SK-N-SH treated with all-trans-retinoic acid at 6 μM for 48 hours (cell line): Measurements from ENCODE around the gene ARHGEF38.
"Not testable (repeated sequence)": the region's sequence is repeated elsewhere in the genome, so short reads cannot be mapped to it uniquely, and the experiment has no call there.

Experiments
- ATAC-seq: fragments of 200-7000 bp; cut with Tn5 transposase; 3 replicates; pipeline ENCODE4 v1.9.1; 2020; ENCODE audit warnings: mild to moderate bottlenecking, moderate library complexity
- ARNTL ChIP-seq: fragments of 450-650 bp; formaldehyde crosslinking; IDR thresholded peaks from 2 replicates; pipeline ENCODE4 v1.5.0; 2020; ENCODE audit warnings: low read depth, mild to moderate bottlenecking, moderate library complexity, borderline replicate concordance
- BACH2 ChIP-seq: fragments of 250-450 bp; sonication (Bioruptor Pico); IDR thresholded peaks from 2 replicates; pipeline ENCODE4 v1.9.0; 2021; ENCODE audit warnings: mild to moderate bottlenecking, borderline replicate concordance
- CSDC2 ChIP-seq: fragments of 250-450 bp; sonication (Bioruptor Pico); IDR thresholded peaks from 2 replicates; pipeline ENCODE4 v1.5.0; 2020; ENCODE audit warnings: mild to moderate bottlenecking, moderate library complexity
- ESRRG ChIP-seq: fragments of 250-450 bp; sonication (Bioruptor Pico); IDR thresholded peaks from 2 replicates; pipeline ENCODE4 v1.6.1; 2021; ENCODE audit warnings: mild to moderate bottlenecking
- GLIS3 ChIP-seq: fragments of 250-450 bp; sonication (Bioruptor Pico); IDR thresholded peaks from 2 replicates; pipeline ENCODE4 v1.5.0; 2020; ENCODE audit warnings: mild to moderate bottlenecking, moderate library complexity
- OSR1 ChIP-seq: fragments of 250-450 bp; sonication (Bioruptor Pico); IDR thresholded peaks from 2 replicates; pipeline ENCODE4 v1.8.0; 2022; ENCODE audit warnings: moderate library complexity, mild to moderate bottlenecking, inconsistent platforms
- PPARA ChIP-seq: fragments of 250-450 bp; sonication (Bioruptor Pico); IDR thresholded peaks from 2 replicates; pipeline ENCODE4 v1.5.0; 2020; ENCODE audit warnings: mild to moderate bottlenecking, borderline replicate concordance
- RARB ChIP-seq: fragments of 250-450 bp; sonication (Bioruptor Pico); IDR thresholded peaks from 2 replicates; pipeline ENCODE4 v1.8.0; 2021; ENCODE audit warnings: mild to moderate bottlenecking, moderate library complexity
- SNAI2 ChIP-seq: fragments of 250-450 bp; sonication (Bioruptor Pico); IDR thresholded peaks from 2 replicates; pipeline ENCODE4 v1.5.0; 2020; ENCODE audit warnings: mild to moderate bottlenecking, moderate library complexity
- TCF4 ChIP-seq: fragments of 250-450 bp; sonication (Bioruptor Pico); IDR thresholded peaks from 2 replicates; pipeline ENCODE4 v1.8.0; 2021; ENCODE audit warnings: mild to moderate bottlenecking, moderate library complexity, borderline replicate concordance
- TOX ChIP-seq: fragments of 250-450 bp; sonication (Bioruptor Pico); IDR thresholded peaks from 2 replicates; pipeline ENCODE4 v1.8.0; 2021; ENCODE audit warnings: mild to moderate bottlenecking, moderate library complexity, borderline replicate concordance
- ZC3H10 ChIP-seq: fragments of 250-450 bp; sonication (Bioruptor Pico); IDR thresholded peaks from 2 replicates; pipeline ENCODE4 v1.5.1; 2021; ENCODE audit warnings: mild to moderate bottlenecking, moderate library complexity
- ZFP3 ChIP-seq: fragments of 250-450 bp; sonication (Bioruptor Pico); IDR thresholded peaks from 2 replicates; pipeline ENCODE4 v1.5.0; 2020; ENCODE audit warnings: mild to moderate bottlenecking, moderate library complexity
- ZFP30 ChIP-seq: fragments of 450-650 bp; formaldehyde crosslinking; IDR thresholded peaks from 2 replicates; pipeline ENCODE4 v1.5.0; 2022; ENCODE audit warnings: mild to moderate bottlenecking, moderate library complexity
- ZNF565 ChIP-seq: fragments of 450-650 bp; formaldehyde crosslinking; conservative IDR thresholded peaks from 2 replicates; pipeline ENCODE4 v1.5.0; 2020; ENCODE audit warnings: low read depth, mild to moderate bottlenecking, moderate library complexity
- ZNF70 ChIP-seq: fragments of 450-650 bp; formaldehyde crosslinking; IDR thresholded peaks from 2 replicates; pipeline ENCODE4 v1.5.0; 2020; ENCODE audit warnings: mild to moderate bottlenecking, moderate library complexity
- ZNF8 ChIP-seq: fragments of 450-650 bp; formaldehyde crosslinking; IDR thresholded peaks from 2 replicates; pipeline ENCODE4 v1.5.0; 2020; ENCODE audit warnings: mild to moderate bottlenecking, moderate library complexity
- TF ChIP-seq, protein P1 (sequence below): fragments of 250-450 bp; sonication (Bioruptor Pico); IDR thresholded peaks from 2 replicates; pipeline ENCODE4 v1.5.0; 2020; ENCODE audit warnings: mild to moderate bottlenecking, moderate library complexity
- TF ChIP-seq, protein P2 (sequence below): fragments of 250-450 bp; sonication (Bioruptor Pico); IDR thresholded peaks from 2 replicates; pipeline ENCODE4 v1.5.1; 2020; ENCODE audit warnings: low read depth, mild to moderate bottlenecking, moderate library complexity
- TF ChIP-seq, protein P3 (sequence below): fragments of 250-450 bp; sonication (Bioruptor Pico); IDR thresholded peaks from 2 replicates; pipeline ENCODE4 v1.8.0; 2020; ENCODE audit warnings: mild to moderate bottlenecking, moderate library complexity, borderline replicate concordance
- TF ChIP-seq, protein P4 (sequence below): fragments of 250-450 bp; sonication (Bioruptor Pico); IDR thresholded peaks from 2 replicates; pipeline ENCODE4 v1.5.1; 2021; ENCODE audit warnings: mild to moderate bottlenecking, moderate library complexity
- TF ChIP-seq, protein P5 (sequence below): fragments of 250-450 bp; sonication (Bioruptor Pico); IDR thresholded peaks from 2 replicates; pipeline ENCODE4 v1.8.0; 2021; ENCODE audit warnings: low read depth, mild to moderate bottlenecking, moderate library complexity, borderline replicate concordance

ARHGEF38 gene

DNA sequence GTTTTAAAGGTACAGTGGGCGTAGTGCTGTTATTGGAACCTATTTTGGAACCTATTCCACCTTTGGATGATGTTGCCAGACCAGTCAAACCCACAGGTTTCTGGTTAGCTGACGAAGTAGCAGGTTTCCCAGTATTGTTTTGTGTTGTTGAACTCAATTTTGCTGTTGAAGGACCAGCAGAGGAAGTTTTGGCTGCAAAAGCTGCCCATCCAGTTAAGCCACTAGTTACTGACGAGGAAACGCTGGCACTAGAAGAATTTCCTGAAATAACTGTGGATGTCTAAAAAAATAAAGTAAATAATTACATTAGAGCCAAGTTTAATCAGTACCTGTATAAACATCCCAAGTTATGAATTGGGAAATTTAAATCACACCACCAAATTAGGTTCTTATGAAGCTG is 130.6 kb downstream of the ARHGEF38 start:
- ATAC-seq = no peak
- no peak for TF ChIP-seq SNAI2 (CRISPR knock-in tag)
- TF ChIP-seq, protein P1, sequence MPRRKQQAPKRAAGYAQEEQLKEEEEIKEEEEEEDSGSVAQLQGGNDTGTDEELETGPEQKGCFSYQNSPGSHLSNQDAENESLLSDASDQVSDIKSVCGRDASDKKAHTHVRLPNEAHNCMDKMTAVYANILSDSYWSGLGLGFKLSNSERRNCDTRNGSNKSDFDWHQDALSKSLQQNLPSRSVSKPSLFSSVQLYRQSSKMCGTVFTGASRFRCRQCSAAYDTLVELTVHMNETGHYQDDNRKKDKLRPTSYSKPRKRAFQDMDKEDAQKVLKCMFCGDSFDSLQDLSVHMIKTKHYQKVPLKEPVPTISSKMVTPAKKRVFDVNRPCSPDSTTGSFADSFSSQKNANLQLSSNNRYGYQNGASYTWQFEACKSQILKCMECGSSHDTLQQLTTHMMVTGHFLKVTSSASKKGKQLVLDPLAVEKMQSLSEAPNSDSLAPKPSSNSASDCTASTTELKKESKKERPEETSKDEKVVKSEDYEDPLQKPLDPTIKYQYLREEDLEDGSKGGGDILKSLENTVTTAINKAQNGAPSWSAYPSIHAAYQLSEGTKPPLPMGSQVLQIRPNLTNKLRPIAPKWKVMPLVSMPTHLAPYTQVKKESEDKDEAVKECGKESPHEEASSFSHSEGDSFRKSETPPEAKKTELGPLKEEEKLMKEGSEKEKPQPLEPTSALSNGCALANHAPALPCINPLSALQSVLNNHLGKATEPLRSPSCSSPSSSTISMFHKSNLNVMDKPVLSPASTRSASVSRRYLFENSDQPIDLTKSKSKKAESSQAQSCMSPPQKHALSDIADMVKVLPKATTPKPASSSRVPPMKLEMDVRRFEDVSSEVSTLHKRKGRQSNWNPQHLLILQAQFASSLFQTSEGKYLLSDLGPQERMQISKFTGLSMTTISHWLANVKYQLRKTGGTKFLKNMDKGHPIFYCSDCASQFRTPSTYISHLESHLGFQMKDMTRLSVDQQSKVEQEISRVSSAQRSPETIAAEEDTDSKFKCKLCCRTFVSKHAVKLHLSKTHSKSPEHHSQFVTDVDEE (CRISPR knock-in tag) = no peak
- TF ChIP-seq GLIS3 (CRISPR knock-in tag) = no peak
- no peak for TF ChIP-seq ESRRG (CRISPR knock-in tag)

DNA sequence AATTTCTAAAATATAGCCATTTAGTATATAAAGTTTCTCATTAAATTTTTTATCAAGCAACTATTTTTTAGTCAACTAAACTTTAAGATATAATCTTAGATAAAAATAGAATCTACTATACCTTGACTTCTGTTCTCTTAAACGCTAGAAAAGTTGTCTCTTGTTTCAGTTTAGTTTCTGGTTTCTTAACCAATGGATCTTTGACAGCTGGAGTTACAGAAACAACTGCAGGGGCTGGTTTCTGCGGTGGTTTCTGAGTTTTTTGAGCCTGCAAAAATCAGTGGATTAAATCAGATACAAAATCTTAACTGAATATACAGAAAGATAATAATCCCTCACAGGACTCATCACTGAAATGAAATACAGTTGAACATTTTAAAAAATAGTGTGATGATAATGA is 134.2 kb downstream of the ARHGEF38 start:
- no peak for TF ChIP-seq ZFP30 (CRISPR knock-in tag)
- no peak for TF ChIP-seq ZC3H10 (CRISPR knock-in tag)
- TF ChIP-seq TOX (CRISPR knock-in tag) = no peak
- TF ChIP-seq GLIS3 (CRISPR knock-in tag) = no peak
- no peak for TF ChIP-seq ZNF565 (CRISPR knock-in tag)
- TF ChIP-seq SNAI2 (CRISPR knock-in tag) = no peak
- no peak for TF ChIP-seq ESRRG (CRISPR knock-in tag)
- no peak for ATAC-seq

DNA sequence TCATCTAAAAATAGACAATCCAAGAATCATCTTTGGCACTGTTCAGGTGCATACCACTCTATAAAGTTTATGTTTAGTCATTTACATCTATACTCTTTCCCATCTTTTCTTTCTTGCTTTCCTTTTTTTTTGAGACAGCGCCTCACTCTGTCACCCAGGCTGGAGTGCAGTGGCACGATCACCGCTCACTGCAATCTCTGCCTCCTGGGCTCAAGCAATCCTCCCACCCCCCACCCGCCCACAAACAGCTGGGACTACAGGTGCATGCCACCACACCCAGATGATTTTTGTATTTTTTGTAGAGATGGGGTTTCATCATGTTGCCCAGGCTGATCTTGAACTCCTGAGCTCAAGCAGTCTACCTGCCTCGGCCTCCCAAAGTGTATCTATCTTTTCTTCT is 142.4 kb downstream of the ARHGEF38 start:
- not testable (repeated sequence) for ATAC-seq

DNA sequence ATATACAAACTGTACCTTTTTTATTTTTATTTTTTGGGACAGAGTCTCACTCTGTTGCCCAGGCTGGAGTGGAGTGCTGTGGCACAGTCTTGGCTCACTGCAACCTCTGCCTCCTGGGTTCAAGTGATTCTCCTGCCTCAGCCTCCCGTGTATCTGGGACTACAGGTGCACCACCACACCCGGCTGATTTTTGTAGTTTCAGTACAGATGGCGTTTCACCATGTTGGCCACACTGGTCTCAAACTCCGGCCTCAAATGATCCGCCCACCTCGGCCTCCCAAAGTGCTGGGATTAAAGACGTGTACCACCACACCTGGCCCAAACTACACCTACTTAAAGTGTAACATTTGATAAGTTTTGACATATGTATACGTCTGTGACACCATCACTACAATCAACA is 143.4 kb downstream of the ARHGEF38 start:
- ATAC-seq = not testable (repeated sequence)

DNA sequence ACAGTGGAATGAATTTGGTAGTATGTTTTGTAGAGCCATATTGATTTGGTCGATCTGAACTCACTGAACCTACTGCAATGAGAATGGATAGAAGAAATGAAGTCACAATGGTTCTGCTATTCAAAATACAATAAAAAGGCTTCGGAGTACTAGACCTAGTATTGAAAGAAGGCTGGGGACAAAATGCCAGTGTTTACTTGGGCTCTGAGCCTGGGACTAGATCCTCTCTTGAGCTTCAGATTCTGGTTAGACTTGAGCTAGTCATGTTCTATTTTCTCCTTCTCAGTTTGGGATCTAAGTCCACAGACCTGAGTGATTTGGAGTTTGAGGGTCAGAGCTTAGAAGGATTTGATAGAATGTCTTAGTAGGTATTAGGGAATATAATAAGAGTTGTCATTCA is 146.2 kb downstream of the ARHGEF38 start:
- TF ChIP-seq ARNTL (CRISPR knock-in tag) (no peak), SNAI2 (CRISPR knock-in tag) (no peak), ZFP3 (CRISPR knock-in tag) (no peak), ZFP30 (CRISPR knock-in tag) (no peak), GLIS3 (CRISPR knock-in tag) (no peak), ZNF70 (CRISPR knock-in tag) (no peak), ZNF565 (CRISPR knock-in tag) (no peak), TOX (CRISPR knock-in tag) (no peak), BACH2 (CRISPR knock-in tag) (no peak), RARB (no peak), TCF4 (CRISPR knock-in tag) (no peak), PPARA (CRISPR knock-in tag) (no peak), CSDC2 (CRISPR knock-in tag) (no peak), OSR1 (no peak), ZNF8 (CRISPR knock-in tag) (no peak)
- TF ChIP-seq, protein P1 (CRISPR knock-in tag) = no peak
- TF ChIP-seq, protein P2, sequence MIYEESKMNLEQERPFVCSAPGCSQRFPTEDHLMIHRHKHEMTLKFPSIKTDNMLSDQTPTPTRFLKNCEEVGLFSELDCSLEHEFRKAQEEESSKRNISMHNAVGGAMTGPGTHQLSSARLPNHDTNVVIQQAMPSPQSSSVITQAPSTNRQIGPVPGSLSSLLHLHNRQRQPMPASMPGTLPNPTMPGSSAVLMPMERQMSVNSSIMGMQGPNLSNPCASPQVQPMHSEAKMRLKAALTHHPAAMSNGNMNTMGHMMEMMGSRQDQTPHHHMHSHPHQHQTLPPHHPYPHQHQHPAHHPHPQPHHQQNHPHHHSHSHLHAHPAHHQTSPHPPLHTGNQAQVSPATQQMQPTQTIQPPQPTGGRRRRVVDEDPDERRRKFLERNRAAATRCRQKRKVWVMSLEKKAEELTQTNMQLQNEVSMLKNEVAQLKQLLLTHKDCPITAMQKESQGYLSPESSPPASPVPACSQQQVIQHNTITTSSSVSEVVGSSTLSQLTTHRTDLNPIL (CRISPR knock-in tag) = no peak
- TF ChIP-seq, protein P3, sequence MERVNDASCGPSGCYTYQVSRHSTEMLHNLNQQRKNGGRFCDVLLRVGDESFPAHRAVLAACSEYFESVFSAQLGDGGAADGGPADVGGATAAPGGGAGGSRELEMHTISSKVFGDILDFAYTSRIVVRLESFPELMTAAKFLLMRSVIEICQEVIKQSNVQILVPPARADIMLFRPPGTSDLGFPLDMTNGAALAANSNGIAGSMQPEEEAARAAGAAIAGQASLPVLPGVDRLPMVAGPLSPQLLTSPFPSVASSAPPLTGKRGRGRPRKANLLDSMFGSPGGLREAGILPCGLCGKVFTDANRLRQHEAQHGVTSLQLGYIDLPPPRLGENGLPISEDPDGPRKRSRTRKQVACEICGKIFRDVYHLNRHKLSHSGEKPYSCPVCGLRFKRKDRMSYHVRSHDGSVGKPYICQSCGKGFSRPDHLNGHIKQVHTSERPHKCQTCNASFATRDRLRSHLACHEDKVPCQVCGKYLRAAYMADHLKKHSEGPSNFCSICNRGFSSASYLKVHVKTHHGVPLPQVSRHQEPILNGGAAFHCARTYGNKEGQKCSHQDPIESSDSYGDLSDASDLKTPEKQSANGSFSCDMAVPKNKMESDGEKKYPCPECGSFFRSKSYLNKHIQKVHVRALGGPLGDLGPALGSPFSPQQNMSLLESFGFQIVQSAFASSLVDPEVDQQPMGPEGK = no peak
- TF ChIP-seq, protein P4, sequence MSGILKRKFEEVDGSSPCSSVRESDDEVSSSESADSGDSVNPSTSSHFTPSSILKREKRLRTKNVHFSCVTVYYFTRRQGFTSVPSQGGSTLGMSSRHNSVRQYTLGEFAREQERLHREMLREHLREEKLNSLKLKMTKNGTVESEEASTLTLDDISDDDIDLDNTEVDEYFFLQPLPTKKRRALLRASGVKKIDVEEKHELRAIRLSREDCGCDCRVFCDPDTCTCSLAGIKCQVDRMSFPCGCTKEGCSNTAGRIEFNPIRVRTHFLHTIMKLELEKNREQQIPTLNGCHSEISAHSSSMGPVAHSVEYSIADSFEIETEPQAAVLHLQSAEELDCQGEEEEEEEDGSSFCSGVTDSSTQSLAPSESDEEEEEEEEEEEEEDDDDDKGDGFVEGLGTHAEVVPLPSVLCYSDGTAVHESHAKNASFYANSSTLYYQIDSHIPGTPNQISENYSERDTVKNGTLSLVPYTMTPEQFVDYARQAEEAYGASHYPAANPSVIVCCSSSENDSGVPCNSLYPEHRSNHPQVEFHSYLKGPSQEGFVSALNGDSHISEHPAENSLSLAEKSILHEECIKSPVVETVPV (CRISPR knock-in tag) = no peak
- TF ChIP-seq, protein P5, sequence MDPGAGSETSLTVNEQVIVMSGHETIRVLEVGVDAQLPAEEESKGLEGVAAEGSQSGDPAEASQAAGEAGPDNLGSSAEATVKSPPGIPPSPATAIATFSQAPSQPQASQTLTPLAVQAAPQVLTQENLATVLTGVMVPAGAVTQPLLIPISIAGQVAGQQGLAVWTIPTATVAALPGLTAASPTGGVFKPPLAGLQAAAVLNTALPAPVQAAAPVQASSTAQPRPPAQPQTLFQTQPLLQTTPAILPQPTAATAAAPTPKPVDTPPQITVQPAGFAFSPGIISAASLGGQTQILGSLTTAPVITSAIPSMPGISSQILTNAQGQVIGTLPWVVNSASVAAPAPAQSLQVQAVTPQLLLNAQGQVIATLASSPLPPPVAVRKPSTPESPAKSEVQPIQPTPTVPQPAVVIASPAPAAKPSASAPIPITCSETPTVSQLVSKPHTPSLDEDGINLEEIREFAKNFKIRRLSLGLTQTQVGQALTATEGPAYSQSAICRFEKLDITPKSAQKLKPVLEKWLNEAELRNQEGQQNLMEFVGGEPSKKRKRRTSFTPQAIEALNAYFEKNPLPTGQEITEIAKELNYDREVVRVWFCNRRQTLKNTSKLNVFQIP (CRISPR knock-in tag) = no peak
- ATAC-seq = no peak
